Endothelial cell (in vitro differentiated cells): ENCODE measurements around the gene ROBO2. TPM values are rescaled to one million over a fixed set of nuclear protein-coding genes. Genes with fewer than 3 reads are reported as not detected.

Source experiments
- DNase-seq: peaks from one replicate; pipeline ENCODE4 v3.0.0; 2021; ENCODE audit warnings: low spot score
- H3K27ac Mint-ChIP-seq: one replicate; pipeline ENCODE4 v1.8.0; 2021; ENCODE audit warnings: mixed read lengths, inconsistent platforms; ENCODE audit not compliant: unreplicated experiment
- H3K27me3 Mint-ChIP-seq: one replicate; pipeline ENCODE4 v1.8.0; 2021; ENCODE audit warnings: mild to moderate bottlenecking, moderate library complexity, mixed read lengths, inconsistent platforms; ENCODE audit not compliant: unreplicated experiment
- H3K36me3 Mint-ChIP-seq: one replicate; pipeline ENCODE4 v1.8.0; 2021; ENCODE audit warnings: mild to moderate bottlenecking, low read depth, mixed read lengths, inconsistent platforms; ENCODE audit not compliant: unreplicated experiment
- H3K4me1 Mint-ChIP-seq: one replicate; pipeline ENCODE4 v1.8.0; 2021; ENCODE audit warnings: mild to moderate bottlenecking, mixed read lengths, inconsistent platforms; ENCODE audit not compliant: unreplicated experiment
- H3K4me3 Mint-ChIP-seq: one replicate; pipeline ENCODE4 v1.8.0; 2021; ENCODE audit warnings: mild to moderate bottlenecking, mixed read lengths, inconsistent platforms; ENCODE audit not compliant: unreplicated experiment
- H3K9me3 Mint-ChIP-seq: one replicate; pipeline ENCODE4 v1.8.0; 2021; ENCODE audit warnings: mixed read lengths, inconsistent platforms; ENCODE audit not compliant: unreplicated experiment
- CTCF ChIP-seq: fragments of 200-600 bp; sonication (generic); IDR thresholded peaks from one replicate; pipeline ENCODE4 v1.5.0; 2021; ENCODE audit warnings: antibody characterized with exemption; ENCODE audit not compliant: unreplicated experiment
- total RNA-seq: library from RNA; stranded (reverse); fragmentation: NEBNext Ultra II Directional; extraction: Animal tissue kit (Norgen Biotek cat#: 25700); gene quantifications from one replicate; pipeline ENCODE4 v1.2.1, GENCODE V29; 2021; ENCODE audit not compliant: unreplicated experiment

The ROBO2 gene
- total RNA-seq, 1 donor from 2014 or later: 2.5 TPM

- TF ChIP-seq CTCF: no peak
- peaks cover 7% of the 10 kb centered on the region for H3K9me3 Mint-ChIP-seq
- H3K27ac Mint-ChIP-seq: no peak overlapping the region
- H3K27me3 Mint-ChIP-seq: no peaks in the 10 kb centered on the region
- peaks cover 5% of the 10 kb centered on the region for H3K36me3 Mint-ChIP-seq
- H3K4me3 Mint-ChIP-seq: no peak overlapping the region
- DNase-seq: no peak
- H3K4me1 Mint-ChIP-seq: no peaks in the 10 kb centered on the region
These were observed 645.8 kb downstream of the ROBO2 start for GRCh38 chr3:77685713-77686112.

GRCh38 chr3:77686560-77686959 is 646.7 kb downstream of the ROBO2 start:
- no peak overlapping the region for H3K4me3 Mint-ChIP-seq
- no peak overlapping the region for H3K27ac Mint-ChIP-seq
- no peaks in the 10 kb centered on the region for H3K27me3 Mint-ChIP-seq
- peaks cover 5% of the 10 kb centered on the region for H3K36me3 Mint-ChIP-seq
- TF ChIP-seq CTCF: no peak
- DNase-seq: no peak
- peaks cover 7% of the 10 kb centered on the region for H3K9me3 Mint-ChIP-seq
- no peaks in the 10 kb centered on the region for H3K4me1 Mint-ChIP-seq

GRCh38 chr3:77687545-77687944 is 647.6 kb downstream of the ROBO2 start:
- no peaks in the 10 kb centered on the region for H3K36me3 Mint-ChIP-seq
- H3K27me3 Mint-ChIP-seq: no peaks in the 10 kb centered on the region
- no peak overlapping the region for H3K27ac Mint-ChIP-seq
- H3K4me3 Mint-ChIP-seq: no peak overlapping the region
- no peak for TF ChIP-seq CTCF
- H3K4me1 Mint-ChIP-seq: no peaks in the 10 kb centered on the region
- no peak for DNase-seq
- H3K9me3 Mint-ChIP-seq: no peaks in the 10 kb centered on the region

GRCh38 chr3:77690284-77690845 is 650.5 kb downstream of the ROBO2 start:
- Mint-ChIP-seq H3K4me3 (no peak overlapping the region), H3K36me3 (no peaks in the 10 kb centered on the region), H3K27ac (no peak overlapping the region), H3K4me1 (no peaks in the 10 kb centered on the region), H3K9me3 (no peaks in the 10 kb centered on the region), H3K27me3 (no peaks in the 10 kb centered on the region)
- DNase-seq: no peak
- TF ChIP-seq CTCF: no peak

- Mint-ChIP-seq H3K27me3 (peaks cover 2% of the 10 kb centered on the region), H3K27ac (no peak overlapping the region)
These were observed 653.2 kb downstream of the ROBO2 start for GRCh38 chr3:77693147-77693546.

More at GRCh38 chr3:77693147-77693546, 653.2 kb downstream of the ROBO2 start:
- no peak for TF ChIP-seq CTCF
- H3K4me1 Mint-ChIP-seq: no peaks in the 10 kb centered on the region
- no peaks in the 10 kb centered on the region for H3K36me3 Mint-ChIP-seq
- no peak overlapping the region for H3K4me3 Mint-ChIP-seq
- no peak for DNase-seq
- no peaks in the 10 kb centered on the region for H3K9me3 Mint-ChIP-seq
